Esophagus muscularis mucosa (tissue), 3 donors: ENCODE measurements around the gene OR7A17.

ENCODE experiments used
- CTCF ChIP-seq, 3 experiments: fragments of 200-600 bp in 2 of 3; fragments of 450-650 bp in 1 of 3; sonication (generic) in 2 of 3; IDR thresholded peaks; one replicate each; pipeline ENCODE4 v1.5.1; 2017 to 2019; ENCODE audit warnings: antibody characterized with exemption in 3 of 3, mild to moderate bottlenecking in 2 of 3, moderate library complexity in 1 of 3
- POLR2AphosphoS5 ChIP-seq, 2 donors: sonication (generic); formaldehyde crosslinking; IDR thresholded peaks; one replicate each; pipeline ENCODE4 v1.6.1; 2017; ENCODE audit warnings: antibody characterized with exemption in 2 of 2

GRCh38 chr19:14916848-14917247 is 30.9 kb upstream of the OR7A17 start:
- TF ChIP-seq CTCF (IDR thresholded peaks at IDR 0.05) (no peak), POLR2AphosphoS5 (IDR thresholded peaks at IDR 0.05) (no peak)
